ENCODE results near the gene SARM1.

GRCh38 chr17:28365487-28365886 lies 6.0 kb upstream of the SARM1 start:
- TF ChIP-seq, protein P1, sequence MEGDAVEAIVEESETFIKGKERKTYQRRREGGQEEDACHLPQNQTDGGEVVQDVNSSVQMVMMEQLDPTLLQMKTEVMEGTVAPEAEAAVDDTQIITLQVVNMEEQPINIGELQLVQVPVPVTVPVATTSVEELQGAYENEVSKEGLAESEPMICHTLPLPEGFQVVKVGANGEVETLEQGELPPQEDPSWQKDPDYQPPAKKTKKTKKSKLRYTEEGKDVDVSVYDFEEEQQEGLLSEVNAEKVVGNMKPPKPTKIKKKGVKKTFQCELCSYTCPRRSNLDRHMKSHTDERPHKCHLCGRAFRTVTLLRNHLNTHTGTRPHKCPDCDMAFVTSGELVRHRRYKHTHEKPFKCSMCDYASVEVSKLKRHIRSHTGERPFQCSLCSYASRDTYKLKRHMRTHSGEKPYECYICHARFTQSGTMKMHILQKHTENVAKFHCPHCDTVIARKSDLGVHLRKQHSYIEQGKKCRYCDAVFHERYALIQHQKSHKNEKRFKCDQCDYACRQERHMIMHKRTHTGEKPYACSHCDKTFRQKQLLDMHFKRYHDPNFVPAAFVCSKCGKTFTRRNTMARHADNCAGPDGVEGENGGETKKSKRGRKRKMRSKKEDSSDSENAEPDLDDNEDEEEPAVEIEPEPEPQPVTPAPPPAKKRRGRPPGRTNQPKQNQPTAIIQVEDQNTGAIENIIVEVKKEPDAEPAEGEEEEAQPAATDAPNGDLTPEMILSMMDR (IDR thresholded peaks at IDR 0.05), result no peak
- TF ChIP-seq POLR2AphosphoS5 (IDR thresholded peaks at IDR 0.05; ENCODE audit: low read depth, low read length) (no peak), TCF7L2 (IDR thresholded peaks at IDR 0.05; ENCODE audit: low read depth, low read length) (no peak)

Data from Panc1 (cell line).